HEK293 (cell line): ENCODE results near the gene SPEM1.
A peak's percentile ranks its signal among the peaks of the same experiment; 100 is the strongest.

Experiments
- CTCF ChIA-PET: fragments of 350-600 bp; formaldehyde crosslinking; extraction: SDS; loops from one replicate; lab custom pipeline; 2021; ENCODE audit warnings: antibody characterized with exemption; lab: Yijun Ruan, JAX
- POLR2A ChIA-PET: fragments of 300-600 bp; formaldehyde crosslinking; extraction: SDS; loops from one replicate; lab custom pipeline; 2020; ENCODE audit warnings: antibody characterized with exemption, inconsistent platforms; lab: Yijun Ruan, JAX
- H3K27ac ChIP-seq: fragments of 200-500 bp; sonication (Bioruptor generic); 2 replicates; pipeline ENCODE4 v1.5.1; 2014; ENCODE audit warnings: low read depth, low read length, control low read depth, inconsistent platforms; ENCODE audit errors: extremely low read depth
- H3K36me3 ChIP-seq, 2 experiments: fragments of 200-500 bp in 1 of 2; sonication (Bioruptor generic) in 1 of 2; 1 replicate in 1 of 2; 2 replicates in 1 of 2; pipeline ENCODE4 v1.5.1; 2014 to 2017; ENCODE audit warnings: inconsistent platforms in 2 of 2, low read length in 2 of 2; ENCODE audit not compliant: control insufficient read depth in 2 of 2, insufficient read depth in 1 of 2
- H3K4me1 ChIP-seq: fragments of 200-500 bp; sonication (Bioruptor generic); 2 replicates; pipeline ENCODE4 v1.5.1; 2014; ENCODE audit warnings: mild to moderate bottlenecking, low read length, inconsistent platforms; ENCODE audit not compliant: control insufficient read depth, insufficient read depth
- H3K4me3 ChIP-seq: 2 replicates; pipeline ENCODE4 v1.5.1; 2011; ENCODE audit warnings: low read depth, mild to moderate bottlenecking, control low read depth, low read length, moderate library complexity
- H3K9me3 ChIP-seq: fragments of 200-500 bp; sonication (Bioruptor generic); 2 replicates; pipeline ENCODE4 v1.5.1; 2014; ENCODE audit warnings: low read depth, low read length, inconsistent platforms; ENCODE audit not compliant: control insufficient read depth, insufficient read depth
- GLIS1 ChIP-seq: fragments of 450-650 bp; formaldehyde crosslinking; IDR thresholded peaks from 2 replicates; pipeline ENCODE4 v1.5.1; 2016; ENCODE audit warnings: missing biosample characterization, missing genetic modification characterization
- IKZF3 ChIP-seq: fragments of 450-650 bp; IDR thresholded peaks from 2 replicates; pipeline ENCODE4 v1.5.0; 2018; ENCODE audit warnings: missing biosample characterization, mild to moderate bottlenecking, missing genetic modification characterization, moderate library complexity
- YY2 ChIP-seq: fragments of 450-650 bp; formaldehyde crosslinking; IDR thresholded peaks from 2 replicates; pipeline ENCODE4 v1.5.1; 2016; ENCODE audit warnings: missing biosample characterization, missing genetic modification characterization
- ZBTB17 ChIP-seq: fragments of 450-650 bp; formaldehyde crosslinking; IDR thresholded peaks from 2 replicates; pipeline ENCODE4 v1.5.1; 2016; ENCODE audit warnings: missing biosample characterization, missing genetic modification characterization
- ZNF10 ChIP-seq: fragments of 450-650 bp; formaldehyde crosslinking; IDR thresholded peaks from 2 replicates; pipeline ENCODE4 v1.5.1; 2017; ENCODE audit warnings: missing biosample characterization, missing genetic modification characterization
- ZNF121 ChIP-seq: fragments of 450-650 bp; formaldehyde crosslinking; IDR thresholded peaks from 2 replicates; pipeline ENCODE4 v1.5.1; 2016; ENCODE audit warnings: missing biosample characterization, missing genetic modification characterization
- ZNF133 ChIP-seq: fragments of 450-650 bp; formaldehyde crosslinking; IDR thresholded peaks from 2 replicates; pipeline ENCODE4 v1.5.1; 2016; ENCODE audit warnings: missing biosample characterization, missing genetic modification characterization
- ZNF157 ChIP-seq: fragments of 450-650 bp; formaldehyde crosslinking; IDR thresholded peaks from 2 replicates; pipeline ENCODE4 v1.5.1; 2016; ENCODE audit warnings: missing biosample characterization, missing genetic modification characterization
- ZNF19 ChIP-seq: fragments of 450-650 bp; formaldehyde crosslinking; IDR thresholded peaks from 2 replicates; pipeline ENCODE4; 2016; ENCODE audit warnings: missing biosample characterization, missing genetic modification characterization, low read depth
- ZNF571 ChIP-seq: fragments of 450-650 bp; formaldehyde crosslinking; IDR thresholded peaks from 2 replicates; pipeline ENCODE4 v1.5.0; 2017; ENCODE audit warnings: missing biosample characterization, missing genetic modification characterization
- ZNF645 ChIP-seq: fragments of 450-650 bp; formaldehyde crosslinking; IDR thresholded peaks from 2 replicates; pipeline ENCODE4; 2016; ENCODE audit warnings: missing biosample characterization, missing genetic modification characterization
- ZNF76 ChIP-seq: fragments of 450-650 bp; formaldehyde crosslinking; IDR thresholded peaks from 2 replicates; pipeline ENCODE4; 2016; ENCODE audit warnings: low read depth, missing biosample characterization, missing genetic modification characterization, borderline replicate concordance
- ZNF791 ChIP-seq: fragments of 450-650 bp; formaldehyde crosslinking; IDR thresholded peaks from 2 replicates; pipeline ENCODE4 v1.5.1; 2016; ENCODE audit warnings: missing biosample characterization, missing genetic modification characterization
- ZXDB ChIP-seq: fragments of 450-650 bp; formaldehyde crosslinking; IDR thresholded peaks from 2 replicates; pipeline ENCODE4 v1.5.1; 2016; ENCODE audit warnings: missing biosample characterization, missing genetic modification characterization
- TF ChIP-seq, protein P1 (sequence below): fragments of 450-650 bp; formaldehyde crosslinking; IDR thresholded peaks from 2 replicates; pipeline ENCODE4 v1.5.1; 2016; ENCODE audit warnings: missing biosample characterization, missing genetic modification characterization, borderline replicate concordance
- TF ChIP-seq, protein P2 (sequence below): fragments of 450-650 bp; formaldehyde crosslinking; IDR thresholded peaks from 2 replicates; pipeline ENCODE4 v1.5.1; 2016; ENCODE audit warnings: missing biosample characterization, missing genetic modification characterization
- TF ChIP-seq, protein P3 (sequence below): fragments of 450-650 bp; formaldehyde crosslinking; IDR thresholded peaks from 2 replicates; pipeline ENCODE4 v1.5.1; 2016; ENCODE audit warnings: missing biosample characterization, missing genetic modification characterization

Gene SPEM1

GRCh38 chr17:7426203-7426863 is 6.2 kb downstream of the SPEM1 start:
- Histone ChIP-seq H3K4me1 (no peaks in the 10 kb centered on the region), H3K36me3 (no peaks in the 10 kb centered on the region), H3K27ac (no peak overlapping the region), H3K4me3 (no peak overlapping the region), H3K9me3 (no peaks in the 10 kb centered on the region)
- ChIA-PET CTCF (interaction anchor here (0.6 to 1.2 kb wide), 3 partner anchors 11 to 248 kb away, joined by 3 to 9 read pairs (median 3); no protein-coding TSS in a partner anchor), POLR2A (interaction anchor here (2.1 kb wide), 1 partner anchor 22 kb away, joined by 9 read pairs; the partner anchor contains the start of gene TMEM256)
- peak; percentile 65 for TF ChIP-seq ZNF157 (tag by site-specific recombination)
- no peak for TF ChIP-seq ZNF76 (tag by site-specific recombination)

DNA sequence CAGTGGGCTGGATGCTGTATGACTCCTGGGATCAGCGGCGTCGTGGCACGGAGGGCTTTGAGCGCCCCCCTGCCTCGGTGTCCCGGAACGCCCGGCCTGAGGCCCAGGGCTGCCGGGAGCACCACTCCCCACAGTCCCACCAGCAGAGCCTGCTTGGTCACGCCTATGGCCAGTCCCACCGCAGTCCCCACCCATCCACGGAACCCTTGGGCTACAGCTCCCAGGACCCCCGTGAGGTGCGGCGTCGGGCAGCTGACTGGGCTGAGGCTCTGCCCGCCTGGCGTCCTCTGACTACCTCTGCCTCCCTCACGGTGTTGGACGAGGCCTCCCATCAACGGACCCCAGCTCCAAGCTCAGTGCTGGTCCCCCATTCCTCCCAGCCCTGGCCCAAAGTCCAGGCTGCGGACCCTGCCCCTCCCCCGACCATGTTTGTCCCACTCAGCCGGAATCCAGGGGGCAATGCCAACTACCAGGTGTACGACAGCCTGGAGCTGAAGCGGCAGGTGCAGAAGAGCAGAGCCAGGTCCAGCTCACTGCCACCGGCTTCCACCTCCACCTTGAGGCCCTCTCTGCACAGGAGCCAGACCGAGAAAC is 6.9 kb downstream of the SPEM1 start:
- no peak for TF ChIP-seq ZNF10
- no peak for TF ChIP-seq ZNF791
- TF ChIP-seq, protein P1, sequence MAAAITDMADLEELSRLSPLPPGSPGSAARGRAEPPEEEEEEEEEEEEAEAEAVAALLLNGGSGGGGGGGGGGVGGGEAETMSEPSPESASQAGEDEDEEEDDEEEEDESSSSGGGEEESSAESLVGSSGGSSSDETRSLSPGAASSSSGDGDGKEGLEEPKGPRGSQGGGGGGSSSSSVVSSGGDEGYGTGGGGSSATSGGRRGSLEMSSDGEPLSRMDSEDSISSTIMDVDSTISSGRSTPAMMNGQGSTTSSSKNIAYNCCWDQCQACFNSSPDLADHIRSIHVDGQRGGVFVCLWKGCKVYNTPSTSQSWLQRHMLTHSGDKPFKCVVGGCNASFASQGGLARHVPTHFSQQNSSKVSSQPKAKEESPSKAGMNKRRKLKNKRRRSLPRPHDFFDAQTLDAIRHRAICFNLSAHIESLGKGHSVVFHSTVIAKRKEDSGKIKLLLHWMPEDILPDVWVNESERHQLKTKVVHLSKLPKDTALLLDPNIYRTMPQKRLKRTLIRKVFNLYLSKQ, result no peak
- TF ChIP-seq, protein P2, sequence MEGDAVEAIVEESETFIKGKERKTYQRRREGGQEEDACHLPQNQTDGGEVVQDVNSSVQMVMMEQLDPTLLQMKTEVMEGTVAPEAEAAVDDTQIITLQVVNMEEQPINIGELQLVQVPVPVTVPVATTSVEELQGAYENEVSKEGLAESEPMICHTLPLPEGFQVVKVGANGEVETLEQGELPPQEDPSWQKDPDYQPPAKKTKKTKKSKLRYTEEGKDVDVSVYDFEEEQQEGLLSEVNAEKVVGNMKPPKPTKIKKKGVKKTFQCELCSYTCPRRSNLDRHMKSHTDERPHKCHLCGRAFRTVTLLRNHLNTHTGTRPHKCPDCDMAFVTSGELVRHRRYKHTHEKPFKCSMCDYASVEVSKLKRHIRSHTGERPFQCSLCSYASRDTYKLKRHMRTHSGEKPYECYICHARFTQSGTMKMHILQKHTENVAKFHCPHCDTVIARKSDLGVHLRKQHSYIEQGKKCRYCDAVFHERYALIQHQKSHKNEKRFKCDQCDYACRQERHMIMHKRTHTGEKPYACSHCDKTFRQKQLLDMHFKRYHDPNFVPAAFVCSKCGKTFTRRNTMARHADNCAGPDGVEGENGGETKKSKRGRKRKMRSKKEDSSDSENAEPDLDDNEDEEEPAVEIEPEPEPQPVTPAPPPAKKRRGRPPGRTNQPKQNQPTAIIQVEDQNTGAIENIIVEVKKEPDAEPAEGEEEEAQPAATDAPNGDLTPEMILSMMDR (tag by site-specific recombination), result no peak
- TF ChIP-seq ZNF19, result no peak
- TF ChIP-seq YY2 (tag by site-specific recombination), result no peak
- TF ChIP-seq ZNF133 (tag by site-specific recombination), result no peak
- TF ChIP-seq, protein P3, sequence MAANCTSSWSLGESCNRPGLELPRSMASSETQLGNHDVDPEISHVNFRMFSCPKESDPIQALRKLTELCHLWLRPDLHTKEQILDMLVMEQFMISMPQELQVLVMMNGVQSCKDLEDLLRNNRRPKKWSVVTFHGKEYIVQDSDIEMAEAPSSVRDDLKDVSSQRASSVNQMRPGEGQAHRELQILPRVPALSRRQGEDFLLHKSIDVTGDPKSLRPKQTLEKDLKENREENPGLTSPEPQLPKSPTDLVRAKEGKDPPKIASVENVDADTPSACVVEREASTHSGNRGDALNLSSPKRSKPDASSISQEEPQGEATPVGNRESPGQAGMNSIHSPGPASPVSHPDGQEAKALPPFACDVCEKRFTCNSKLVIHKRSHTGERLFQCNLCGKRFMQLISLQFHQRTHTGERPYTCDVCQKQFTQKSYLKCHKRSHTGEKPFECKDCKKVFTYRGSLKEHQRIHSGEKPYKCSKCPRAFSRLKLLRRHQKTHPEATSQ (tag by site-specific recombination), result no peak
- no peak for TF ChIP-seq GLIS1
- TF ChIP-seq ZNF571, result no peak
- no peak for TF ChIP-seq ZNF645 (tag by site-specific recombination)
- TF ChIP-seq, all 188 proteins: peak for 0
- CTCF ChIA-PET, result no interaction called here
- POLR2A ChIA-PET, result no interaction called here

DNA sequence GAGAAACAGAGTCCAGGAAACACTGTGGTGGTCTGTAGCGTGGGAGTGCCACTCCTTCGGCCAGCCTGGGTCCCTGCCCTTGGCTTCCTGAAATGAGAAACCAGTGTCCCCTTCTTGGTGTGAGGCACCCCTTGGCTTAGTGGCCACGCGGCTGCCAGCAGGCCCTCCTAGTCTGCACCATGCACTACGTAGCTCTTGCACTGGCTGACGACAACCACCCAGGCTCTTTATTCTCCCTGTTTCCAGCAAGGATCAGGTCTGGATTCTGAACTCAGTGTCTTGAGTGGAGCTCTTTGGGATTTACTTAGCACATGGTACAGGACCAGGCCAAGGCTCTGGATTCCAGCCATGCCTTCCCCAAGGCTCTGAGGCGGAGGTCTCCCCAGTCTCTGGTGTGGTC is 7.4 kb downstream of the SPEM1 start:
- Histone ChIP-seq H3K4me1 (no peaks in the 10 kb centered on the region), H3K9me3 (no peaks in the 10 kb centered on the region), H3K36me3 (no peaks in the 10 kb centered on the region), H3K4me3 (no peak overlapping the region), H3K27ac (no peak overlapping the region)
- no peak for TF ChIP-seq ZBTB17 (tag by site-specific recombination)
- TF ChIP-seq ZNF121 (tag by site-specific recombination), result no peak
- TF ChIP-seq ZXDB (tag by site-specific recombination), result no peak
- TF ChIP-seq IKZF3 (tag by site-specific recombination), result no peak
- POLR2A ChIA-PET, result no interaction called here
- CTCF ChIA-PET, result no interaction called here

More for the DNA sequence above, 6.9 kb downstream of the SPEM1 start:
- Histone ChIP-seq H3K4me3 (no peak overlapping the region), H3K4me1 (no peaks in the 10 kb centered on the region), H3K36me3 (no peaks in the 10 kb centered on the region), H3K27ac (no peak overlapping the region), H3K9me3 (no peaks in the 10 kb centered on the region)
